HL-60 (cell line): Measurements from ENCODE around the gene RSPH3.

Source experiments
- DNase-seq, 2 experiments: peaks; one replicate each; pipeline ENCODE4 v3.0.0-alpha.2; 2010 to 2020; ENCODE audit warnings: low read depth in 1 of 2, low spot score in 1 of 2
- H3K27ac ChIP-seq: fragments of 250-450 bp; sonication (Bioruptor Pico); replicated peaks from 2 replicates; pipeline ENCODE4 v1.5.1; 2020; ENCODE audit warnings: mild to moderate bottlenecking, moderate library complexity
- H3K27me3 ChIP-seq: fragments of 250-450 bp; sonication (Bioruptor Pico); 2 replicates; pipeline ENCODE4 v1.5.1; 2021; ENCODE audit warnings: mild to moderate bottlenecking, moderate library complexity; ENCODE audit not compliant: insufficient read depth, poor library complexity, severe bottlenecking
- H3K4me3 ChIP-seq: replicated peaks from 2 replicates; pipeline ENCODE4 v1.5.1; 2011; ENCODE audit warnings: mild to moderate bottlenecking, control low read depth, low read length; ENCODE audit not compliant: insufficient read depth
- GABPA ChIP-seq: IDR thresholded peaks from 2 replicates; pipeline ENCODE4 v1.6.1; 2012; ENCODE audit warnings: low read depth
- POLR2AphosphoS5 ChIP-seq: IDR thresholded peaks from 2 replicates; pipeline ENCODE4 v1.6.1; 2012; ENCODE audit warnings: low read depth
- SPI1 ChIP-seq: IDR thresholded peaks from 2 replicates; pipeline ENCODE4 v1.6.1; 2012; ENCODE audit warnings: low read depth, mild to moderate bottlenecking, borderline replicate concordance
- TF ChIP-seq, protein P1 (sequence below): IDR thresholded peaks from one replicate; pipeline ENCODE4 v1.5.1; 2011; ENCODE audit warnings: low read length, control low read depth, inconsistent platforms; ENCODE audit not compliant: insufficient read depth
- TF ChIP-seq, protein P2 (sequence below): IDR thresholded peaks from 2 replicates; pipeline ENCODE4 v1.6.1; 2012; ENCODE audit warnings: low read depth; ENCODE audit not compliant: insufficient replicate concordance

The RSPH3 gene

DNA sequence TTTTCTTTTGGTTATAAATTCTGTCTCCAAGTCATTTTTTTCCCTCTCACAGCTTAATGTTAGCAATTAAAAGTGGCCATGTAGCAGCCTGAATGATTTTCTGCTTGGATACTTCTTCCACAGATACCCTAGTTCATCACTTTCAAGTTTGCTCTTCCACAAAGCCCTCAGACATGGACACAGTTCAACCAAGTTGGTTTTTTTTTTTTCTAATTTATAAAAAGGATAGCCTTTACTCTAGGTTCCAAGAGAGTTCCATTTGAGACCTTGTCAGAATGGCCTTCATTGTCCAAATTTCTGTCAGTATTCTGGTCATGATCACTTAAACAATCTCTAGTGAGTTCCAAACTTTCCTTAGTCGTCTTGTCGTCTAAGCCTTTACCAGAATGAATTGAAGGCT, 40.0 kb downstream of the RSPH3 start:
- DNase-seq = no peak
- Histone ChIP-seq H3K27ac (no peak overlapping the region), H3K4me3 (no peak overlapping the region), H3K27me3 (no peaks in the 10 kb centered on the region)
- TF ChIP-seq GABPA = no peak
- no peak for TF ChIP-seq POLR2AphosphoS5
- TF ChIP-seq, protein P1, sequence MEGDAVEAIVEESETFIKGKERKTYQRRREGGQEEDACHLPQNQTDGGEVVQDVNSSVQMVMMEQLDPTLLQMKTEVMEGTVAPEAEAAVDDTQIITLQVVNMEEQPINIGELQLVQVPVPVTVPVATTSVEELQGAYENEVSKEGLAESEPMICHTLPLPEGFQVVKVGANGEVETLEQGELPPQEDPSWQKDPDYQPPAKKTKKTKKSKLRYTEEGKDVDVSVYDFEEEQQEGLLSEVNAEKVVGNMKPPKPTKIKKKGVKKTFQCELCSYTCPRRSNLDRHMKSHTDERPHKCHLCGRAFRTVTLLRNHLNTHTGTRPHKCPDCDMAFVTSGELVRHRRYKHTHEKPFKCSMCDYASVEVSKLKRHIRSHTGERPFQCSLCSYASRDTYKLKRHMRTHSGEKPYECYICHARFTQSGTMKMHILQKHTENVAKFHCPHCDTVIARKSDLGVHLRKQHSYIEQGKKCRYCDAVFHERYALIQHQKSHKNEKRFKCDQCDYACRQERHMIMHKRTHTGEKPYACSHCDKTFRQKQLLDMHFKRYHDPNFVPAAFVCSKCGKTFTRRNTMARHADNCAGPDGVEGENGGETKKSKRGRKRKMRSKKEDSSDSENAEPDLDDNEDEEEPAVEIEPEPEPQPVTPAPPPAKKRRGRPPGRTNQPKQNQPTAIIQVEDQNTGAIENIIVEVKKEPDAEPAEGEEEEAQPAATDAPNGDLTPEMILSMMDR = no peak
- no peak for TF ChIP-seq SPI1
- TF ChIP-seq, protein P2, sequence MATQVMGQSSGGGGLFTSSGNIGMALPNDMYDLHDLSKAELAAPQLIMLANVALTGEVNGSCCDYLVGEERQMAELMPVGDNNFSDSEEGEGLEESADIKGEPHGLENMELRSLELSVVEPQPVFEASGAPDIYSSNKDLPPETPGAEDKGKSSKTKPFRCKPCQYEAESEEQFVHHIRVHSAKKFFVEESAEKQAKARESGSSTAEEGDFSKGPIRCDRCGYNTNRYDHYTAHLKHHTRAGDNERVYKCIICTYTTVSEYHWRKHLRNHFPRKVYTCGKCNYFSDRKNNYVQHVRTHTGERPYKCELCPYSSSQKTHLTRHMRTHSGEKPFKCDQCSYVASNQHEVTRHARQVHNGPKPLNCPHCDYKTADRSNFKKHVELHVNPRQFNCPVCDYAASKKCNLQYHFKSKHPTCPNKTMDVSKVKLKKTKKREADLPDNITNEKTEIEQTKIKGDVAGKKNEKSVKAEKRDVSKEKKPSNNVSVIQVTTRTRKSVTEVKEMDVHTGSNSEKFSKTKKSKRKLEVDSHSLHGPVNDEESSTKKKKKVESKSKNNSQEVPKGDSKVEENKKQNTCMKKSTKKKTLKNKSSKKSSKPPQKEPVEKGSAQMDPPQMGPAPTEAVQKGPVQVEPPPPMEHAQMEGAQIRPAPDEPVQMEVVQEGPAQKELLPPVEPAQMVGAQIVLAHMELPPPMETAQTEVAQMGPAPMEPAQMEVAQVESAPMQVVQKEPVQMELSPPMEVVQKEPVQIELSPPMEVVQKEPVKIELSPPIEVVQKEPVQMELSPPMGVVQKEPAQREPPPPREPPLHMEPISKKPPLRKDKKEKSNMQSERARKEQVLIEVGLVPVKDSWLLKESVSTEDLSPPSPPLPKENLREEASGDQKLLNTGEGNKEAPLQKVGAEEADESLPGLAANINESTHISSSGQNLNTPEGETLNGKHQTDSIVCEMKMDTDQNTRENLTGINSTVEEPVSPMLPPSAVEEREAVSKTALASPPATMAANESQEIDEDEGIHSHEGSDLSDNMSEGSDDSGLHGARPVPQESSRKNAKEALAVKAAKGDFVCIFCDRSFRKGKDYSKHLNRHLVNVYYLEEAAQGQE = no peak

DNA sequence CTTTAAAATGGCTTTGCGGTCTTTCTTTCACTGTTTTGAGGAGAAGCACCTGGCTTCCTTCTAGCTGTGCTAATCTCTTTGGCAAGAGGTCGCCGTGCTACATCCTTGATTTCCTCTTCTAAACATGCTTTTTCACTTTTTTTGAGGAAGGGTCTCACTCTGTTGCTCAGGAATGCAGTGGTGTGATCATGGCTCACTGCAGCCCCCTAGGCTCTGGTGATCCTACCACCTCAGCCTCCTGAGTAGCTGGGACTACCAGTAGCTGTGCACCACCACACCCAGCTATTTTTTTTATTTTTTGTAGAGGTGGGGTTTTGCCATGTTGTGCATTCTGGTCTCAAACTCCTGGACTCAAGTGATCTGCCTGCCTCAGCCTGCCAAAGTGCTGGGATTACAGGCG, 40.5 kb downstream of the RSPH3 start:
- TF ChIP-seq GABPA = no peak
- TF ChIP-seq, protein P2 = no peak
- no peak for TF ChIP-seq POLR2AphosphoS5
- TF ChIP-seq, protein P1 = no peak
- no peak for TF ChIP-seq SPI1
- Histone ChIP-seq H3K27me3 (no peaks in the 10 kb centered on the region), H3K4me3 (no peak overlapping the region), H3K27ac (no peak overlapping the region)
- no peak for DNase-seq

DNA sequence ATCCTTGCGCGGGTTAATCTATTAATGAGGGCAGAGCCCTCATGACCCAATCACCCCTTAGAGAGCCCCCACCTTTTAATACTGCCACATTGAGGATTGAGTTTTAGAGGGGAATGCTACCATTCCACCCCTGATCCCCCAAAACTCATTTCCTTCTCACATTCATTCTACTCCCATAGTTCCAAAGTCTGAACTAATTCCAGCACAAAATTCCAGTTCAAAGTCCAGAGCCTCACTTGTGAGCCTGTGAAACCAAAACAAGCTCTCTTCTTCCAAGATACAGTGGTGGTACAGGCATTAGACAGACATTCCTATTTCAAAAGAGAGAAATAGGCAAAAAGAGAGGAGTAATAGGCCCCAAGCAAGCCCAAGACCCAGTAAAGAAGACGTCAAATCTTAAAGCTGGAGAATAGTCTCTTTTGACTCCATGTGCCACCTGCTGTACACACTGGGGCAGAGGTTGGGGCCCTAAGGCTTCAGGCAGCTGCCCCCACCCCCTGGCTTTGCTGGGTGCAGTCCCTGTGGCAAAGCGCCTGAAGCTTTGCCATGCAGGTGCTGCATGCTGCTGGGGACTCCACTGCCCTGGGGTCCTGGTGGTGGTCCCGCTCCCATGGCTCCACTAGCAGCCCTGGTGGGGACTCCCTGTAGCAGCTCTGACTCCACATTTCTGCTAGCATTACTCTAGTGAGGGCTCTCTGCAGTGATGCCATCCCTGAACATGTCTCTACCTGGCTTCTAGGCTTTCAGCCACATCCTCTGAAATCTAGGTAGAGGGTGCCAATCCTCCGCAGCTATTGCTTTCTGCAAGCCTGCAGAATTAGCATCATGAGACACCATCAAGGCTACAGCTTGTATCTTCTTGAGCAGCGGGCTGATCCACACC, 41.3 kb downstream of the RSPH3 start:
- Histone ChIP-seq H3K4me3 (no peak overlapping the region), H3K27me3 (no peaks in the 10 kb centered on the region), H3K27ac (no peak overlapping the region)
- TF ChIP-seq, protein P1 = no peak
- no peak for TF ChIP-seq SPI1
- DNase-seq = no peak
